CD4-positive, alpha-beta T cell (primary cell): ENCODE results near the gene GYS1. TPM values are rescaled to one million over a fixed set of nuclear protein-coding genes. Genes with fewer than 3 reads are reported as not detected.
A peak's percentile ranks its signal among the peaks of the same experiment; 100 is the strongest.

ENCODE experiments used
- ATAC-seq: fragments of 200-7000 bp; cut with Tn5 transposase; one replicate; pipeline ENCODE4 v1.10.0; 2022; ENCODE audit warnings: mild to moderate bottlenecking; ENCODE audit not compliant: poor library complexity
- CTCF ChIA-PET: fragments of 350-600 bp; sonication (Branson Sonifier 250); formaldehyde crosslinking; loops from one replicate; lab custom pipeline; 2021; ENCODE audit warnings: antibody characterized with exemption, inconsistent platforms; lab: Charles Lee
- POLR2A ChIA-PET: fragments of 350-600 bp; sonication (Branson Sonifier 250); formaldehyde crosslinking; loops from one replicate; lab custom pipeline; 2021; ENCODE audit warnings: antibody characterized with exemption, inconsistent platforms; lab: Charles Lee
- DNase-seq, 14 experiments: peaks; one replicate each; pipeline ENCODE4 v3.0.0-alpha.2; 2013 to 2020; ENCODE audit warnings: mixed read lengths in 2 of 14
- H3K27ac ChIP-seq, 2 donors: one replicate each; pipeline versions ENCODE4 v1.5.1 to v1.7.0; 2013; ENCODE audit warnings: low read length in 2 of 2, low read depth in 1 of 2, mild to moderate bottlenecking in 1 of 2
- H3K27me3 ChIP-seq, 2 experiments: 1 replicate in 1 of 2; 2 replicates in 1 of 2; pipeline versions ENCODE4 v1.6.1 to v1.7.0; 2013; ENCODE audit warnings: low read length in 2 of 2, control low read depth in 1 of 2, mild to moderate bottlenecking in 1 of 2, moderate library complexity in 1 of 2; ENCODE audit not compliant: insufficient read depth in 2 of 2, control insufficient read depth in 1 of 2
- H3K36me3 ChIP-seq: one replicate; pipeline ENCODE4 v1.6.1; 2013; ENCODE audit warnings: low read length, control low read depth; ENCODE audit not compliant: insufficient read depth
- H3K4me1 ChIP-seq: one replicate; pipeline ENCODE4 v1.6.1; 2013; ENCODE audit warnings: low read length, control low read depth; ENCODE audit not compliant: insufficient read depth
- H3K4me3 ChIP-seq: one replicate; pipeline ENCODE4 v1.5.1; 2013; ENCODE audit warnings: mild to moderate bottlenecking, low read length, moderate library complexity
- H3K9me3 ChIP-seq, 2 experiments: 1 replicate in 1 of 2; 2 replicates in 1 of 2; pipeline versions ENCODE4 v1.6.1 to v1.7.0; 2013; ENCODE audit warnings: low read length in 2 of 2, mild to moderate bottlenecking in 2 of 2, control low read depth in 1 of 2, moderate library complexity in 1 of 2; ENCODE audit not compliant: control insufficient read depth in 1 of 2, insufficient read depth in 1 of 2
- H3K27ac Mint-ChIP-seq: one replicate; pipeline ENCODE4 v1.8.0; 2020; ENCODE audit warnings: mixed read lengths
- H3K27me3 Mint-ChIP-seq: one replicate; pipeline ENCODE4 v1.8.0; 2021; ENCODE audit warnings: mixed read lengths
- H3K36me3 Mint-ChIP-seq: one replicate; pipeline ENCODE4 v1.8.0; 2021; ENCODE audit warnings: low read depth, mixed read lengths
- H3K4me1 Mint-ChIP-seq: one replicate; pipeline ENCODE4 v1.8.0; 2021; ENCODE audit warnings: low read depth, mixed read lengths
- H3K4me3 Mint-ChIP-seq: one replicate; pipeline ENCODE4 v1.8.0; 2020; ENCODE audit warnings: mild to moderate bottlenecking, mixed read lengths
- H3K9me3 Mint-ChIP-seq: one replicate; pipeline ENCODE4 v1.8.0; 2020; ENCODE audit warnings: mixed read lengths
- intact Hi-C, 2 experiments: fragments of 100-400 bp; cut with DNase I in 1 of 2; cut with micrococcal nuclease in 1 of 2; formaldehyde crosslinking; loops; one replicate each; pipeline versions ENCODE4 v1.15.1 to v1.9.0; 2023 to 2025; cut with DNase I, micrococcal nuclease
- total RNA-seq, 174 experiments: library from RNA in 2 of 174; stranded (reverse) in 2 of 174; gene quantifications; one replicate each; pipeline ENCODE4 v1.2.3 and lab custom pipeline; 2021 to 2026
- TF ChIP-seq, protein P1 (sequence below): fragments of 200-600 bp; IDR thresholded peaks from one replicate; pipeline ENCODE4 v1.8.0; 2022; ENCODE audit warnings: antibody characterized with exemption, mild to moderate bottlenecking

GYS1 gene
- total RNA-seq, 2 experiments from 2014 or later, result 13.2 to 14.1 TPM

- Histone ChIP-seq H3K27me3 (peaks cover 0 to 2% of the 10 kb centered on the region in 2 experiments), H3K4me1 (peaks cover 29% of the 10 kb centered on the region), H3K9me3 (peaks cover 0 to 3% of the 10 kb centered on the region in 2 experiments), H3K36me3 (peaks cover 55% of the 10 kb centered on the region), H3K4me3 (no peak overlapping the region), H3K27ac (no peak overlapping the region)
- TF ChIP-seq, protein P1, sequence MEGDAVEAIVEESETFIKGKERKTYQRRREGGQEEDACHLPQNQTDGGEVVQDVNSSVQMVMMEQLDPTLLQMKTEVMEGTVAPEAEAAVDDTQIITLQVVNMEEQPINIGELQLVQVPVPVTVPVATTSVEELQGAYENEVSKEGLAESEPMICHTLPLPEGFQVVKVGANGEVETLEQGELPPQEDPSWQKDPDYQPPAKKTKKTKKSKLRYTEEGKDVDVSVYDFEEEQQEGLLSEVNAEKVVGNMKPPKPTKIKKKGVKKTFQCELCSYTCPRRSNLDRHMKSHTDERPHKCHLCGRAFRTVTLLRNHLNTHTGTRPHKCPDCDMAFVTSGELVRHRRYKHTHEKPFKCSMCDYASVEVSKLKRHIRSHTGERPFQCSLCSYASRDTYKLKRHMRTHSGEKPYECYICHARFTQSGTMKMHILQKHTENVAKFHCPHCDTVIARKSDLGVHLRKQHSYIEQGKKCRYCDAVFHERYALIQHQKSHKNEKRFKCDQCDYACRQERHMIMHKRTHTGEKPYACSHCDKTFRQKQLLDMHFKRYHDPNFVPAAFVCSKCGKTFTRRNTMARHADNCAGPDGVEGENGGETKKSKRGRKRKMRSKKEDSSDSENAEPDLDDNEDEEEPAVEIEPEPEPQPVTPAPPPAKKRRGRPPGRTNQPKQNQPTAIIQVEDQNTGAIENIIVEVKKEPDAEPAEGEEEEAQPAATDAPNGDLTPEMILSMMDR, result no peak
- peaks cover 27% of the 10 kb centered on the region for H3K4me1 Mint-ChIP-seq
- CTCF ChIA-PET, result interaction anchor here (1.1 to 2.6 kb wide), 4 partner anchors 69 to 181 kb away, joined by 9 to 31 read pairs (median 12); partner anchors contain the start of genes HSD17B14 and NUCB1
- ATAC-seq (no peak), DNase-seq (peak in 1 of 14 experiments; percentile 37)
- no peaks in the 10 kb centered on the region for H3K27me3 Mint-ChIP-seq
- no peaks in the 10 kb centered on the region for H3K9me3 Mint-ChIP-seq
- intact Hi-C loops, result loop anchor here (2.0 to 5.0 kb wide), 6 partner anchors 37 to 322 kb away; partner anchors contain the start of genes CA11 (in 1 of the 2), DHDH (in 1 of the 2) and PPP1R15A (in 1 of the 2)
- H3K27ac Mint-ChIP-seq, result no peak overlapping the region
- no peak overlapping the region for H3K4me3 Mint-ChIP-seq
- peaks cover 65% of the 10 kb centered on the region for H3K36me3 Mint-ChIP-seq
- POLR2A ChIA-PET, result interaction anchor here (1.4 kb wide), 1 partner anchor 11 kb away, joined by 3 read pairs; no protein-coding TSS in a partner anchor
These were observed 23.6 kb downstream of the GYS1 start for GRCh38 chr19:48969276-48970138.

GRCh38 chr19:48968813-48969218, 24.3 kb downstream of the GYS1 start:
- Mint-ChIP-seq H3K36me3 (peaks cover 58% of the 10 kb centered on the region), H3K4me3 (no peak overlapping the region), H3K27me3 (no peaks in the 10 kb centered on the region), H3K4me1 (peaks cover 34% of the 10 kb centered on the region), H3K27ac (no peak overlapping the region), H3K9me3 (no peaks in the 10 kb centered on the region)
- Histone ChIP-seq H3K27ac (no peak overlapping the region), H3K9me3 (peaks cover 0 to 3% of the 10 kb centered on the region in 2 experiments), H3K27me3 (peaks cover 0 to 2% of the 10 kb centered on the region in 2 experiments), H3K4me3 (no peak overlapping the region), H3K36me3 (peaks cover 48% of the 10 kb centered on the region), H3K4me1 (peaks cover 36% of the 10 kb centered on the region)
- ChIA-PET POLR2A (no interaction called here), CTCF (interaction anchor here (2.6 kb wide), 1 partner anchor 125 kb away, joined by 31 read pairs; no protein-coding TSS in a partner anchor)
- ATAC-seq (no peak), DNase-seq (no peak)
- TF ChIP-seq, protein P1, result no peak
- intact Hi-C loops, result loop anchor here in 1 of 2 experiments (5.0 kb wide), 2 partner anchors 112 to 322 kb away; partner anchors contain the start of gene CA11

DNA sequence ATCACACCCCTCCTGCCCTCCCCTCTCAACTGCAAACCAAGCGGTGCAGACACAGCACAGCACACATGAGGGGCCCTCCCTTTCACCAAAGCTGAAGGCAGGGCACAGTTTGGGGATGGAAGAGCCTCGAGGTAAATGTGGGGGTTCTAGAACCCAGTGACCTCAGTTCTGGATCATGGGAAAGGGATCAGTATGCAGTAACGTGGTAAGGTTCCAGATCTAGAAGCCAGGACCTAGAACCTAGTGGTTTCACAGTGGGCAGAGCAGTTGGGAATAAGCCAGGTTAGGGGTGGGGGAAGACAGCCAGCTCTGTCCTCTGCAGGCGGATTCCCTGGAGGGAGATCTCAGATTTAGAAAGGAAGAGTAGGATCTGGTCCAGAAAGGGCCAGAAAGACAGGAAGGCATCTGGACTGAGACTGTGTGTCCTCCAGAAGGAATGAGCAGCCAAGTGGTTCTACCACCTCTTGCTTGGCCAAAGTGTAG, 24.9 kb downstream of the GYS1 start:
- Histone ChIP-seq H3K4me1 (peaks cover 42% of the 10 kb centered on the region), H3K27ac (no peak overlapping the region), H3K9me3 (peaks cover 0 to 3% of the 10 kb centered on the region in 2 experiments), H3K4me3 (no peak overlapping the region), H3K36me3 (peaks cover 46% of the 10 kb centered on the region), H3K27me3 (peaks cover 0 to 2% of the 10 kb centered on the region in 2 experiments)
- H3K9me3 Mint-ChIP-seq, result no peaks in the 10 kb centered on the region
- H3K36me3 Mint-ChIP-seq, result peaks cover 56% of the 10 kb centered on the region
- peaks cover 39% of the 10 kb centered on the region for H3K4me1 Mint-ChIP-seq
- TF ChIP-seq, protein P1, result no peak
- intact Hi-C loops, result loop anchor here in 1 of 2 experiments (5.0 kb wide), 2 partner anchors 111 to 321 kb away; partner anchors contain the start of gene CA11
- H3K4me3 Mint-ChIP-seq, result peak overlapping the region; percentile 25
- ATAC-seq (no peak), DNase-seq (no peak)
- no peaks in the 10 kb centered on the region for H3K27me3 Mint-ChIP-seq
- ChIA-PET POLR2A (interaction anchor here (0.8 to 3.8 kb wide), 9 partner anchors 8 to 180 kb away, joined by 3 to 41 read pairs (median 4); partner anchors contain the start of genes DHDH, GYS1 and RUVBL2), CTCF (interaction anchor here (1.4 kb wide), 1 partner anchor 25 kb away, joined by 5 read pairs; the partner anchor contains the start of genes GYS1 and RUVBL2)
- H3K27ac Mint-ChIP-seq, result no peak overlapping the region
